ENCODE results near the gene CALHM2.

DNA sequence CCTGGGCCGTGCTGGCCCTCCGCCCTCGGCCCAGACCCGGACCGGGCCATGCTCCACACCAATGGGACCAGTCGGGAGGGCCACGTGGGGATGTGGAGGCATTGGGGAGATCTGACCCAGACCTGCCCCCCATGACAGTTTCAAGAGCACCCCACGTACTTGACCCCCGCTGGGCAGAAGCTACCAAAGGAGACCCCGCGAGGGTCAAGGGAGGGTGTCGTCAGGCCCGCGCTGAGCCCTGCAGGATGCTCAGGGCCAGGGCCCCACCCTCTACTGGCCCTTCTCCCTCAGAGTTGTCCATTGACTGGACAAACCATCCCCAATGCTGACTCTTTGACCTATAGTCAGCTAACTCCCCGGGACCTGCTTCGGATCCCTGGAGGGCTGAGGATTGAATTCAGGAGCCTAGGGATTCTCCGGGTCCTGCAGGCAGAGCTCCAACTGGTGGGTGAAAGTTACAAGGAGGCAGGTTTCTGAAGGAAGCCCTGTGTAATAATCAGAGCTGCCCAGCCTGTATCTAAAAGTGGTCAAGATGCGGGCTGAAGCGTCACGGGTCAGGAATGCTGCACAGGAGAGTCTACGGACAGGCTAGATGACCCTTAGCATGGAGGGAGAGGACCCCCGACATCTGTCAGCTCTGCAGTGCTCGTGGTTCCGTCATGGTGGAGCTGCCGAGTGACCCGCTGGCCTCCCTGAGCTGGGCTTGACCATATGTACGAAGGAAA, 498 bp upstream of the CALHM2 start:
- TF ChIP-seq YY1 (IDR thresholded peaks at IDR 0.05; ENCODE audit: insufficient read depth, insufficient read length) (no peak), SUZ12 (IDR thresholded peaks at IDR 0.05; ENCODE audit: extremely low read depth, insufficient read depth, insufficient read length) (no peak)

All from NT2/D1 (cell line).